Immature natural killer cell (primary cell): ENCODE results near the gene SPEM1. TPM values are rescaled to one million over a fixed set of nuclear protein-coding genes. Genes with fewer than 3 reads are reported as not detected.

Experiments
- DNase-seq, 3 donors: peaks; one replicate each; pipeline ENCODE4 v3.0.0; 2022; ENCODE audit warnings: mixed read lengths in 1 of 3
- H3K27ac Mint-ChIP-seq, 6 donors: one replicate each; pipeline ENCODE4 v1.8.0; 2020; ENCODE audit warnings: mixed read lengths in 6 of 6, mild to moderate bottlenecking in 5 of 6, inconsistent platforms in 4 of 6, moderate library complexity in 3 of 6
- H3K27me3 Mint-ChIP-seq, 3 donors: one replicate each; pipeline ENCODE4 v1.8.0; 2020 to 2021; ENCODE audit warnings: low read depth in 3 of 3, mild to moderate bottlenecking in 3 of 3, mixed read lengths in 3 of 3, moderate library complexity in 3 of 3, inconsistent platforms in 1 of 3
- H3K36me3 Mint-ChIP-seq, 3 donors: one replicate each; pipeline ENCODE4 v1.8.0; 2020; ENCODE audit warnings: mixed read lengths in 3 of 3, inconsistent platforms in 2 of 3, mild to moderate bottlenecking in 2 of 3
- H3K4me1 Mint-ChIP-seq, 2 donors: one replicate each; pipeline ENCODE4 v1.8.0; 2020; ENCODE audit warnings: inconsistent platforms in 2 of 2, mild to moderate bottlenecking in 2 of 2, mixed read lengths in 2 of 2, moderate library complexity in 1 of 2
- H3K4me3 Mint-ChIP-seq, 5 donors: one replicate each; pipeline ENCODE4 v1.8.0; 2020; ENCODE audit warnings: mild to moderate bottlenecking in 5 of 5, mixed read lengths in 5 of 5, inconsistent platforms in 3 of 5, moderate library complexity in 3 of 5
- H3K9me3 Mint-ChIP-seq, 6 donors: one replicate each; pipeline ENCODE4 v1.8.0; 2020; ENCODE audit warnings: mild to moderate bottlenecking in 6 of 6, mixed read lengths in 6 of 6, inconsistent platforms in 4 of 6, moderate library complexity in 3 of 6
- polyA plus RNA-seq, 3 donors: library from polyadenylated mRNA; unstranded; fragments of 300-500 nt; fragmentation: Illumina TruSeq; gene quantifications; one replicate each; pipeline ENCODE4 v1.2.3, GENCODE V29; 2021

SPEM1 gene
- polyA plus RNA-seq, 3 donors from 2014 or later, result not detected

DNA sequence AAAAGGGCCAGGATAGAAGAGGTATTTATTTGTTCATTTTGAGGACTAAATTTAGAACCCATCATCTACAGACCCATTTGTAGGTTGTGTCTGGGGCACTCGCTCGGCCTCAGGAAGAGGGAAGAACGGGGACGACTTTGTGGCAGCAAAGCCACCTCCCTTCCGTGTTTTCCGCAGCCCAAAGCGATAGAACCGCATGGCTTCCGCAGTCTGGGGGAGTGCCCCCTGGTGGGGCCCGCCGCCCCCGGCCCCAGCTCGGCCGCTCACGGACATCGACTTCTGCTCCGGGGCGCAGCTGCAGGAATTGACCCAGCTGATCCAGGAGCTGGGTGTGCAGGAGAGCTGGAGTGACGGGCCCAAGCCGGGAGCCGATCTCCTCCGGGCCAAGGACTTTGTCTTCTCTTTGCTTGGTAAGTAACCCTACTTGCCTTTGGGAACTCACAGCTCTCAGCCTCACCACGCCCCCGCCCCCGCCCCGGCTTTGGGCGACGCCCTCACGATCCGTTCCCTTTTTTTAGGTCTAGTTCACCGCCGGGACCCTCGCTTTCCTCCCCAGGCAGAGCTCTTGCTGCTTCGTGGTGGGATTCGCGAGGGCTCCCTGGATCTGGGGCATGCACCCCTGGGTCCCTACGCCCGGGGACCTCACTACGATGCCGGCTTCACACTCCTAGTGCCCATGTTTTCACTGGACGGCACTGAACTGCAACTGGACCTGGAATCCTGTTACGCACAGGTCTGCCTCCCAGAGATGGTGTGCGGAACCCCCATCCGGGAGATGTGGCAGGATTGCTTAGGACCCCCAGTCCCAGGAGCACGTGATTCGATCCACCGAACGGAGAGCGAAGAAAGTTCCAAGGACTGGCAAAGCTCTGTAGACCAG lies 15.8 kb downstream of the SPEM1 start:
- DNase-seq, result no peak
- H3K4me3 Mint-ChIP-seq, result peak overlapping the region; percentile 93 to 96 (median 96)

DNA sequence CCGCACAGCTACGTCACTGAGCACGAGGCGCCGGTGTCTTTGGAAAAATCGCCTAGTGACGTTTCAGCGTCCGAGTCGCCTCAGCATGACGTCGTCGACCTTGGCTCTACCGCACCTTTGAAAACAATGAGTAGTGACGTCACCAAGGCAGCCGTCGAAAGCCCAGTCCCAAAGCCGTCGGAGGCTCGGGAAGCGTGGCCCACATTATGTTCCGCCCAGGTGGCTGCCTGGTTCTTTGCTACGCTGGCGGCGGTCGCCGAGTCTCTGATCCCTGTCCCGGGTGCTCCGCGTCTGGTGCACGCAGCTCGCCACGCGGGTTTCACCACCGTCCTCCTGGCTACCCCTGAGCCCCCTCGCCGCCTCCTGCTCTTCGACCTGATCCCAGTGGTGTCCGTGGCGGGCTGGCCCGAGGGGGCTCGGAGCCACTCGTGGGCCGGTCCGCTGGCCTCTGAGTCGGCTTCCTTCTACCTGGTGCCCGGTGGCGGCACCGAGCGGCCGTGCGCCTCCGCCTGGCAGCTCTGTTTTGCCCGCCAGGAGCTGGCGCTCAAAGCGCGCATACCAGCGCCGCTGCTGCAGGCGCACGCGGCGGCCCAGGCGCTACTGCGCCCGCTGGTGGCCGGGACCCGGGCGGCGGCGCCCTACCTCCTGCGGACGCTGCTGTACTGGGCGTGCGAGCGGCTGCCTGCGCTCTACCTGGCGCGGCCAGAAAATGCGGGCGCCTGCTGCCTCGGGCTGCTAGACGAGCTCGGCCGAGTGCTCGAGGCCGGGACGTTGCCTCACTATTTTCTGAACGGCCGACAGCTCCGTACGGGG lies 16.6 kb downstream of the SPEM1 start:
- H3K4me1 Mint-ChIP-seq, result peaks cover 38 to 40% of the 10 kb centered on the region in 2 donors
- peaks cover 27 to 30% (median 27%) of the 10 kb centered on the region in 3 donors for H3K27me3 Mint-ChIP-seq
- H3K27ac Mint-ChIP-seq, result peak overlapping the region; percentile 86 to 95 (median 89)
- H3K4me3 Mint-ChIP-seq, result peak overlapping the region; percentile 93 to 96 (median 96)
- peaks cover 7 to 10% (median 10%) of the 10 kb centered on the region in 3 donors for H3K36me3 Mint-ChIP-seq
- no peaks in the 10 kb centered on the region for H3K9me3 Mint-ChIP-seq
- peak; percentile 75 to 82 (median 79) for DNase-seq

More for the DNA sequence above, 15.8 kb downstream of the SPEM1 start:
- peaks cover 38 to 40% of the 10 kb centered on the region in 2 donors for H3K4me1 Mint-ChIP-seq
- H3K36me3 Mint-ChIP-seq, result peaks cover 7 to 10% (median 10%) of the 10 kb centered on the region in 3 donors
- peak overlapping the region; percentile 90 to 97 (median 95) for H3K27ac Mint-ChIP-seq
- H3K9me3 Mint-ChIP-seq, result no peaks in the 10 kb centered on the region
- peaks cover 27 to 29% (median 28%) of the 10 kb centered on the region in 3 donors for H3K27me3 Mint-ChIP-seq

DNA sequence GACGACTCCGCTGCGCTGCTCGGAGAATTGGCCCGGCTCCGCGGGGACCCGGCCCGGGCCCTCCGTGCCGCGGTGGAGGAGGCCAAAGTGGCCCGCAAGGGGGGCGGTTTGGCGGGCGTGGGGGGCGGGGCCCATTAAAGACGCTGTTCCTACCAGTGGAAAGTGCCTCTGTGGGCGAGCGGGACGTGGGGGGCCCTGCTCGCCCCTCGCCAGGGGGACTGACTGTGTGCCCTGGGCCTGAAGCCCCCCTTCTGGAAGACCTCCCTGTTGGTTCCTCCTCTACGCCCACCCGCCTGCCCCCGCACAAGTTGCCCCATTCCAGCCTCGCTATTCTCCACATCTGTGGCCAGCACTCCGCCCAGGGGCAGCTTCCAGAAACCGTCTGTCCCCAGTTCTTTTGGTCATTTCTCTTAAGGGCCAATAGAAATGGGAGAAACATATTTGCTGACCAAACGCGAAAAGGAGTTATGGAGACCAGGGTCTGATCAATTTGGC lies 17.3 kb downstream of the SPEM1 start:
- Mint-ChIP-seq H3K36me3 (peaks cover 7 to 12% (median 10%) of the 10 kb centered on the region in 3 donors), H3K4me3 (peak overlapping the region; percentile 43 to 86 (median 66)), H3K27me3 (peaks cover 29 to 32% (median 31%) of the 10 kb centered on the region in 3 donors), H3K27ac (no peak overlapping the region), H3K9me3 (no peaks in the 10 kb centered on the region), H3K4me1 (peaks cover 38 to 40% of the 10 kb centered on the region in 2 donors)
- no peak for DNase-seq

DNA sequence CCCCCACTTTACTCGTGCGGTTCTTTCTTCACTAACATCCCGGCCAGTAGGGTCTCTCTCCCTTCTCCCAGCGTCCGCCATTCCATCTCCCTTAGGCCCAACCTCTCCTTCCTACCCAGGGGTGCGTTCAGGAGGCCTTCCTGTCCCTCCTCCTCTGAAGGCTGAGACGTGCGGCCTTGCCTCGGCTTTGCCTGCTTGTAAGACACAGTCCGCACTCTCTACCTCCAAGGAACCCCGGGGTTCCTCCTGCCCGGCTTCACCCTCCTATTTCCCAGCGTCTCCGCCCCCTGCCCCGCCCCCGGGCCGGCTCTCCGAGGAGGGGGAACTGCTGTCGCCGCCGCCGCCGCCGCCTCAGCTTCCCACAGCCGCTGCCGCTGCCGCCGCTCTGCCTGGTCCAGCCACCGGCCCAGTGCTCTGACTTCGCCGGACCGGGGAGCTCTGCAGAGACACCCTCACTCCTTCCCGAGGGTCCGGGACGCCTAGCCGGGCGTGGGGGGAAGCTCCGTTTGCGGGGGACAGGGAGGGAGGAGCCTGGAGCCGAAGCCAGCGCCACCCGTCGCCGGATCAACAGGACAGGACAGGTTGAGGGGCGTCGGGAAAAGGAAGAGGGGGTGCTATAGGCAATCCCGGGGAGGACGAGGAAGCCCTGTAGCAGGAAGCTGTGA lies 18.0 kb downstream of the SPEM1 start:
- peak overlapping the region; percentile 56 to 86 (median 66) for H3K4me3 Mint-ChIP-seq
- H3K4me1 Mint-ChIP-seq, result peaks cover 38 to 40% of the 10 kb centered on the region in 2 donors
- H3K27ac Mint-ChIP-seq, result peak overlapping the region in 2 of 6 donors; percentile 21 to 72
- H3K27me3 Mint-ChIP-seq, result peaks cover 29 to 34% (median 33%) of the 10 kb centered on the region in 3 donors
- peaks cover 7 to 13% (median 10%) of the 10 kb centered on the region in 3 donors for H3K36me3 Mint-ChIP-seq
- DNase-seq, result no peak
- H3K9me3 Mint-ChIP-seq, result peaks cover 0 to 1% (median 0%) of the 10 kb centered on the region in 6 donors

DNA sequence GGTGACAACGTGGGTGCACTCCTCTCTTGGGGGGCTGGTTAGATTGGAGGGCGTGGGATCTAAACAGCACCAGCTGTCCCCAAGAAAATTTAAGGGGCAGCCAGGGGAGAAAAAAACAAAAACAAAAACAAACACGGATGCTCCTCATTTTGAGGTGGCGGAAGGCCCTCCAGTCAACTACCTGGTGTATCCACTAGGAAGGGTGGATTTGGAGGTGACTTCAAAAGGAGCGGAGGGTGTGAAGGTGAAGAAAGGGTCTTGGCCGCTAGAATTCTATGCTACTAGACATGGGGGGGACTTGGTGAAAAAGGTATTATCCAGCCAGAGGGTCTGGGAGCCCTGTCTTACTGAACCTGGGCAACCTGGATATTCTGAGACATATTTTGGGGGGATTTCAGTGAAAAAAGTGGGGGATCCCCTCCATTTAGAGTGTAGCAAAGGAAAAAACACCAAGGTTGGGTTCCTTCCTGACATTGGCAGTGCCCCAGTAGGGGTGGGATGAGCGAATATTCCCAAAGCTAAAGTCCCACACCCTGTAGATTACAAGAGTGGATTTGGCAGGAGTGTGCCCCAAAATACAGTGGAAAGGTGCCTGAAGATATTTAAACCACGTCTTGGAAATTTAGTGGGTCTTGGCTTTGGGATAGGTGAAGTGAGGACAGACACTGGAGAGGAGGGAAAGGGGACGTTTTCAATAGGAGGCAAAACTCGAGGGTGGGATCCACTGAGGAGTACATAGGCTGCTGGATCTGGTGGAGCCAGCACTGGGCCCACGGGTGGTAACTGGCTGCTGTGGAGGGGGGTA lies 18.7 kb downstream of the SPEM1 start:
- peak overlapping the region in 1 of 6 donors; percentile 13 for H3K27ac Mint-ChIP-seq
- no peak for DNase-seq
- H3K36me3 Mint-ChIP-seq, result peaks cover 7 to 13% (median 10%) of the 10 kb centered on the region in 3 donors
- H3K27me3 Mint-ChIP-seq, result peaks cover 33 to 34% (median 34%) of the 10 kb centered on the region in 3 donors
- peaks cover 38 to 40% of the 10 kb centered on the region in 2 donors for H3K4me1 Mint-ChIP-seq
- peak overlapping the region; percentile 53 to 69 (median 56) for H3K4me3 Mint-ChIP-seq
- H3K9me3 Mint-ChIP-seq, result peaks cover 0 to 1% (median 0%) of the 10 kb centered on the region in 6 donors

DNA sequence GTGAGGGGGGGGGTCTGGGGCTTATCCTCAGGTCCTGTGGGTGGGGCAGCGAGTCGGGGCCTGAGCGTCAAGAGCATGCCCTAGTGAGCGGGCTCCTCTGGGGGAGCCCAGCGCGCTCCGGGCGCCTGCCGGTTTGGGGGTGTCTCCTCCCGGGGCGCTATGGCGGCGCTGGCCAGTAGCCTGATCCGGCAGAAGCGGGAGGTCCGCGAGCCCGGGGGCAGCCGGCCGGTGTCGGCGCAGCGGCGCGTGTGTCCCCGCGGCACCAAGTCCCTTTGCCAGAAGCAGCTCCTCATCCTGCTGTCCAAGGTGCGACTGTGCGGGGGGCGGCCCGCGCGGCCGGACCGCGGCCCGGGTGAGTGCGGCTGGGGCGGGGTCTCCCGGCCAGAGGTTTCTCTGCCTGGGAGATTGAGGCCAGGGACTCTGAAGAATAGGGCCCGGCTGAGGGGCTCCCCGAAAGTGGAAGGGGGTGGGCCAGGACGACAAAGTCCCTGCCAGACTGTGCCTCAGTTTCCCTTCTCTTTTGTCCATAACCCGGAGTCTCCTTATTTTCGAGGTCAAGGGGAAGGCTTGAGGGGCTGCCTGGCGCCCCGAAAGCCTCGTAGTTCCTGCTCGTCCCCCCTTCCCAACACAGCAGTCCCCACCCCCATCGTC lies 19.5 kb downstream of the SPEM1 start, which contains the start of gene FGF11:
Gene FGF11, plus strand, starts transcription at position 51 of the 651 bp plus-strand sequence. Its CDS starts 109 bp downstream, at position 160.
- H3K27me3 Mint-ChIP-seq, result peaks cover 33 to 36% (median 34%) of the 10 kb centered on the region in 3 donors
- peaks cover 0 to 1% (median 0%) of the 10 kb centered on the region in 6 donors for H3K9me3 Mint-ChIP-seq
- peaks cover 7 to 13% (median 10%) of the 10 kb centered on the region in 3 donors for H3K36me3 Mint-ChIP-seq
- peaks cover 39 to 40% of the 10 kb centered on the region in 2 donors for H3K4me1 Mint-ChIP-seq
- H3K27ac Mint-ChIP-seq, result peak within 1 kb of the TSS in 1 of 6 donors; percentile 13
- DNase-seq, result no peak
- peak within 1 kb of the TSS; percentile 53 to 72 (median 60) for H3K4me3 Mint-ChIP-seq

DNA sequence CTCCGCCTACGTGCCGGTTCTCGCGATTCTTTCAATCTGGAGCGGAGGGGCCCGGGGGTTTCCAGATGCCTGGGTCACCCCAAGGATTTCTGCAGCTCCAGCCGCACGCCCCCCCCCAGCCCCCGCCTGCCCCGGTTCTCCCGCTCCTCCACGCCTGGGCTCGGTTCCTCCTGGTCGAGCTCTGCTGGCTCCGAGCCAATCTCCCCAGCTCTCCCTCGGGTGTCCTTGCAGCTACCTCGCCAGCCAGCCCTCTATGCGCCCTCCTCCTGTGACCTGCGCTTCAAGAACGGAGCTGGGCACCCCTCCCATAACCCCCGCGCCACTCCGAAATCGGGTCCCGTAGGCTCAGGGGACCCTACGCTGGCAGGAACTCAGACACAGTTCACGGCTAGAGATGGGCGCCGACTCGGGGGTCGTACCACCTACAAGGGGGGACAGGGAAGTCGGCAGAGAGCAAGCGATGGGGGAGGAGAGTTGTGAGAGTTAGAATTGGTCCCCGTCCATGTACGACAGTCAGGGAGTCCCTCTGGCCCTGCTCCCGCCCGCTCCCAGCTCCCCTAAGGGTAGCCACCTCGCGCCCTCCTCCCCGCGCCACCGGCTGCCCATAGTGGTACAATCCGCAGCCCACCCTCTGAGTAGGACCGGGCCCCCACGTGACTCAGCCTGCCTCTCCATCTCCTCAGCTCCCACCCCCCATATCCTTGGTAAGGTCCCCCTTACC lies 20.1 kb downstream of the SPEM1 start:
- H3K27ac Mint-ChIP-seq, result no peak overlapping the region
- H3K4me1 Mint-ChIP-seq, result peaks cover 36 to 37% of the 10 kb centered on the region in 2 donors
- H3K9me3 Mint-ChIP-seq, result peaks cover 0 to 1% (median 0%) of the 10 kb centered on the region in 6 donors
- peak overlapping the region in 3 of 5 donors; percentile 34 to 72 (median 66) for H3K4me3 Mint-ChIP-seq
- H3K36me3 Mint-ChIP-seq, result peaks cover 7 to 13% (median 10%) of the 10 kb centered on the region in 3 donors
- H3K27me3 Mint-ChIP-seq, result peaks cover 28 to 36% (median 31%) of the 10 kb centered on the region in 3 donors
- DNase-seq, result no peak

DNA sequence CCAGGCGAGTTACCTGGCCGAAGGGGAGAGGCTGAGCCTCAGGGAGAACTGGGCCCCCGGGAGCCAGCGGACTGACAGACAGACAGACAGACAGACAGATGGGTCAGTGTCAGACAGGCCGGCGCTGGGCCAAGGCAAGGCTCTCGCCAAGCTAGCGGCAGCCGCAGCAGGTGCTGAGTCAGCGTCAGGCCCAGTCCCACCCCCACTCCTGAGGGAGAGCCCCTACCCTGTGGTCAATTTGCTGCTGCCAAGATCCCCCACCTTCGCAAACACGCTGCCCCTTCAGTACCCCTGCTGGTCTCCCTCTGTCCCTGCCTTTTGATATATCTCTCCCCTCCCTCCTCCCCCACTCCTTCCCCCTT lies 20.7 kb downstream of the SPEM1 start:
- Mint-ChIP-seq H3K4me1 (peaks cover 39% of the 10 kb centered on the region in 2 donors), H3K9me3 (peaks cover 0 to 1% (median 0%) of the 10 kb centered on the region in 6 donors), H3K36me3 (peaks cover 7 to 13% (median 10%) of the 10 kb centered on the region in 3 donors), H3K27ac (no peak overlapping the region), H3K27me3 (peaks cover 28 to 38% (median 29%) of the 10 kb centered on the region in 3 donors), H3K4me3 (no peak overlapping the region)
- no peak for DNase-seq

DNA sequence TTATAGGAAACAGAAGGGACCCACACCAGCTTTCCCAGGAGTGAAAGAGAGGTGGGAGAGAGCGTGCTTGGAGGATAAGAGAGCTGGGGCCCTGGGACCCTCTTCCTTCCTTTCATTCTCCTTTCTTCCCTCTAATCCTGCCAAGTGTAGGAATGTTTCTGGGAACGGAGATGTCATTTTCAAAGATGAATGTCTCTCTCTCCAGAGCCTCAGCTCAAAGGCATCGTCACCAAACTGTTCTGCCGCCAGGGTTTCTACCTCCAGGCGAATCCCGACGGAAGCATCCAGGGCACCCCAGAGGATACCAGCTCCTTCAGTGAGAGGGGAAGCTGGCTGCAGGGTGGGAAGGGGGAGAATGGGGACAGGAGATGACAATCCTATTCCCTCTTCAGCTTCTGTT lies 21.1 kb downstream of the SPEM1 start:
- H3K27me3 Mint-ChIP-seq, result peaks cover 27 to 38% (median 31%) of the 10 kb centered on the region in 3 donors
- H3K4me1 Mint-ChIP-seq, result peaks cover 39% of the 10 kb centered on the region in 2 donors
- H3K27ac Mint-ChIP-seq, result no peak overlapping the region
- no peak for DNase-seq
- H3K36me3 Mint-ChIP-seq, result peaks cover 10 to 13% (median 11%) of the 10 kb centered on the region in 3 donors
- H3K4me3 Mint-ChIP-seq, result no peak overlapping the region
- peaks cover 0 to 1% (median 0%) of the 10 kb centered on the region in 6 donors for H3K9me3 Mint-ChIP-seq

DNA sequence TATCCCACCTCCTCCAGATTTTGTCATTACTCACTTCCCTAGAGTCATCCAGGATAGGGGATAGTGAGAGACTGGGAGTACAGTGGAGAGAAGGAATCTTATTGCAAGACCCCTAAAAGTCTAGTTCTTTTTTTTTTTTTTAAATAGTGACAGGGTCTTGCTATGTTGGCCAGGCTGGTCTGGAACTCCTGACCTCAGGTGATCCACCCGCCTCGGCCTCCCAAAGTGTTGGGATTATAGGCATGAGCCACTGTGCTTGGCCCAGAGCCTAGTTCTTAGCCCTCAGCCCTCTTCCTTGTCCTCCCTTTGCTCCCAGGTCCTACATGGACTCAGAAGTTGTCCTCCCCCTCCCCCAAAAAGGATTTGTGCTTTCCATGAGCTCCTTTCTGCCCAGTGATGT lies 22.0 kb downstream of the SPEM1 start:
- H3K9me3 Mint-ChIP-seq, result peaks cover 0 to 1% (median 0%) of the 10 kb centered on the region in 6 donors
- peaks cover 28 to 39% (median 33%) of the 10 kb centered on the region in 3 donors for H3K27me3 Mint-ChIP-seq
- peaks cover 10 to 13% (median 11%) of the 10 kb centered on the region in 3 donors for H3K36me3 Mint-ChIP-seq
- peak overlapping the region in 1 of 6 donors; percentile 30 for H3K27ac Mint-ChIP-seq
- H3K4me3 Mint-ChIP-seq, result peak overlapping the region in 1 of 5 donors; percentile 7
- H3K4me1 Mint-ChIP-seq, result peaks cover 33% of the 10 kb centered on the region in 2 donors
- no peak for DNase-seq
